GM18909 (cell line): Measurements from ENCODE around the gene CSNK1A1L.
"Not testable (repeated sequence)": the region's sequence is repeated elsewhere in the genome, so short reads cannot be mapped to it uniquely, and the experiment has no call there.

ENCODE experiments used
- ATAC-seq: cut with Tn5 transposase; IDR thresholded peaks from one replicate; pipeline ENCODE4 v1.9.1; 2021; ENCODE audit warnings: mild to moderate bottlenecking; ENCODE audit not compliant: unreplicated experiment, poor library complexity

The CSNK1A1L gene

GRCh38 chr13:37065890-37066526 is 39.5 kb downstream of the CSNK1A1L start:
- no peak for ATAC-seq

GRCh38 chr13:37059848-37060192 is 45.6 kb downstream of the CSNK1A1L start:
- ATAC-seq, result peak; percentile 28

GRCh38 chr13:37058910-37059847 is 46.3 kb downstream of the CSNK1A1L start, which contains the start of gene SUPT20H:
Gene SUPT20H, minus strand, starts transcription at chr13:37059688. Its CDS starts 8,198 bp downstream, at chr13:37051490.
- ATAC-seq, result peak; percentile 99

GRCh38 chr13:37056228-37056627 is 49.2 kb downstream of the CSNK1A1L start:
- ATAC-seq, result not testable (repeated sequence)
